Neural progenitor cell (in vitro differentiated cells): Measurements from ENCODE around the gene PDE6A. TPM values are rescaled to one million over a fixed set of nuclear protein-coding genes. Genes with fewer than 3 reads are reported as not detected.

Source experiments
- DNase-seq: peaks from one replicate; pipeline ENCODE4 v3.0.0-alpha.2; 2016; ENCODE audit warnings: low spot score
- H2AFZ ChIP-seq: fragments of 200-600 bp; sonication (generic); replicated peaks from 2 replicates; pipeline ENCODE4 v1.6.1; 2016; ENCODE audit warnings: antibody characterized with exemption
- H3F3A ChIP-seq: fragments of 200-600 bp; sonication (generic); 2 replicates; pipeline ENCODE4 v1.6.1; 2016; ENCODE audit warnings: antibody characterized with exemption, low read depth
- H3K27ac ChIP-seq: fragments of 200-600 bp; sonication (generic); 2 replicates; pipeline ENCODE4 v1.5.1; 2016; ENCODE audit warnings: mild to moderate bottlenecking
- H3K27me3 ChIP-seq: fragments of 200-600 bp; sonication (generic); 2 replicates; pipeline ENCODE4 v1.6.1; 2016; ENCODE audit warnings: mild to moderate bottlenecking, moderate library complexity
- H3K36me3 ChIP-seq: fragments of 200-600 bp; sonication (generic); 2 replicates; pipeline ENCODE4 v1.5.1; 2016
- H3K4me1 ChIP-seq: fragments of 200-600 bp; sonication (generic); 2 replicates; pipeline ENCODE4 v1.6.1; 2016; ENCODE audit warnings: mixed run types
- H3K4me2 ChIP-seq: fragments of 200-600 bp; sonication (generic); 2 replicates; pipeline ENCODE4 v1.6.1; 2016
- H3K4me3 ChIP-seq: fragments of 200-600 bp; sonication (generic); 2 replicates; pipeline ENCODE4 v1.5.1; 2016
- H3K79me2 ChIP-seq: fragments of 200-600 bp; sonication (generic); 2 replicates; pipeline ENCODE4 v1.6.1; 2016; ENCODE audit warnings: low read depth
- H3K9ac ChIP-seq: fragments of 200-600 bp; sonication (generic); 2 replicates; pipeline ENCODE4 v1.6.1; 2016
- H3K9me3 ChIP-seq: fragments of 200-600 bp; sonication (generic); 2 replicates; pipeline ENCODE4 v1.5.1; 2016; ENCODE audit warnings: low read depth
- H4K20me1 ChIP-seq: fragments of 200-600 bp; sonication (generic); 2 replicates; pipeline ENCODE4 v1.6.1; 2016; ENCODE audit warnings: low read depth
- H3K27ac Mint-ChIP-seq: 3 replicates; pipeline ENCODE4 v1.8.0; 2021; ENCODE audit warnings: mixed read lengths
- H3K27me3 Mint-ChIP-seq: 2 replicates; pipeline ENCODE4 v1.8.0; 2022; ENCODE audit warnings: low read depth, mild to moderate bottlenecking, inconsistent platforms, moderate library complexity, mixed read lengths; ENCODE audit not compliant: insufficient read depth
- H3K36me3 Mint-ChIP-seq: 3 replicates; pipeline ENCODE4 v1.8.0; 2021; ENCODE audit warnings: mixed read lengths
- H3K4me1 Mint-ChIP-seq: 3 replicates; pipeline ENCODE4 v1.8.0; 2021; ENCODE audit warnings: mixed read lengths
- H3K4me3 Mint-ChIP-seq: 3 replicates; pipeline ENCODE4 v1.8.0; 2021; ENCODE audit warnings: mild to moderate bottlenecking, moderate library complexity, mixed read lengths
- H3K9me3 Mint-ChIP-seq: 3 replicates; pipeline ENCODE4 v1.8.0; 2020; ENCODE audit warnings: mixed read lengths
- EZH2 ChIP-seq: fragments of 200-600 bp; sonication (generic); IDR thresholded peaks from 2 replicates; pipeline ENCODE4 v1.6.1; 2017; ENCODE audit warnings: antibody characterized with exemption, mild to moderate bottlenecking, moderate library complexity
- EZH2phosphoT487 ChIP-seq: fragments of 200-600 bp; sonication (generic); IDR thresholded peaks from 2 replicates; pipeline ENCODE4 v1.6.1; 2017; ENCODE audit warnings: antibody characterized with exemption
- total RNA-seq: library from RNA; depleted of rRNA; stranded (reverse); fragments of >200 nt; gene quantifications from 2 replicates; pipeline ENCODE4 v1.2.3, GENCODE V29; 2015; ENCODE audit warnings: low replicate concordance
- TF ChIP-seq, protein P1 (sequence below): fragments of 200-600 bp; sonication (generic); IDR thresholded peaks from 2 replicates; pipeline ENCODE4 v1.5.1; 2017; ENCODE audit warnings: antibody characterized with exemption, mild to moderate bottlenecking

The PDE6A gene
- total RNA-seq, 1 donor from 2014 or later: not detected

DNA sequence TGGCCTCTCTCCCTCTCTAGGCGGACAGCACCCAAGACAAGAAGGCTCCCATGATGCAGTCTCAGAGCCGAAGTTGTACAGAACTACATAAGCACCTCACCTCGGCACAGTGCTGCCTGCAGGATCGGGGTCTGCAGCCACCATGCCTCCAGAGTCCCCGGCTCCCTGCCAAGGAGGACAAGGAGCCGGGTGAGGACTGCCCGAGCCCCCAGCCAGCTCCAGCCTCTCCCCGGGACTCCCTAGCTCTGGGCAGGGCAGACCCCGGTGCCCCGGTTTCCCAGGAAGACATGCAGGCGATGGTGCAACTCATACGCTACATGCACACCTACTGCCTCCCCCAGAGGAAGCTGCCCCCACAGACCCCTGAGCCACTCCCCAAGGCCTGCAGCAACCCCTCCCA is 112.0 kb downstream of the PDE6A start:
- H4K20me1 ChIP-seq: no peaks in the 10 kb centered on the region
- H3F3A ChIP-seq: no peaks in the 10 kb centered on the region
- TF ChIP-seq EZH2 (no peak), EZH2phosphoT487 (no peak)
- TF ChIP-seq, protein P1, sequence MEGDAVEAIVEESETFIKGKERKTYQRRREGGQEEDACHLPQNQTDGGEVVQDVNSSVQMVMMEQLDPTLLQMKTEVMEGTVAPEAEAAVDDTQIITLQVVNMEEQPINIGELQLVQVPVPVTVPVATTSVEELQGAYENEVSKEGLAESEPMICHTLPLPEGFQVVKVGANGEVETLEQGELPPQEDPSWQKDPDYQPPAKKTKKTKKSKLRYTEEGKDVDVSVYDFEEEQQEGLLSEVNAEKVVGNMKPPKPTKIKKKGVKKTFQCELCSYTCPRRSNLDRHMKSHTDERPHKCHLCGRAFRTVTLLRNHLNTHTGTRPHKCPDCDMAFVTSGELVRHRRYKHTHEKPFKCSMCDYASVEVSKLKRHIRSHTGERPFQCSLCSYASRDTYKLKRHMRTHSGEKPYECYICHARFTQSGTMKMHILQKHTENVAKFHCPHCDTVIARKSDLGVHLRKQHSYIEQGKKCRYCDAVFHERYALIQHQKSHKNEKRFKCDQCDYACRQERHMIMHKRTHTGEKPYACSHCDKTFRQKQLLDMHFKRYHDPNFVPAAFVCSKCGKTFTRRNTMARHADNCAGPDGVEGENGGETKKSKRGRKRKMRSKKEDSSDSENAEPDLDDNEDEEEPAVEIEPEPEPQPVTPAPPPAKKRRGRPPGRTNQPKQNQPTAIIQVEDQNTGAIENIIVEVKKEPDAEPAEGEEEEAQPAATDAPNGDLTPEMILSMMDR: no peak
- H3K9me3 ChIP-seq: no peaks in the 10 kb centered on the region
- Mint-ChIP-seq H3K27me3 (peaks cover 9% of the 10 kb centered on the region), H3K9me3 (no peaks in the 10 kb centered on the region), H3K4me3 (no peak overlapping the region), H3K4me1 (peaks cover 7% of the 10 kb centered on the region), H3K27ac (no peak overlapping the region), H3K36me3 (no peaks in the 10 kb centered on the region)
- no peaks in the 10 kb centered on the region for H3K36me3 ChIP-seq
- no peak overlapping the region for H3K4me3 ChIP-seq
- H3K4me1 ChIP-seq: no peaks in the 10 kb centered on the region
- H3K27me3 ChIP-seq: no peaks in the 10 kb centered on the region
- H3K27ac ChIP-seq: no peak overlapping the region
- no peak overlapping the region for H2AFZ ChIP-seq
- no peak overlapping the region for H3K4me2 ChIP-seq
- DNase-seq: no peak
- no peaks in the 10 kb centered on the region for H3K79me2 ChIP-seq
- H3K9ac ChIP-seq: no peak overlapping the region

DNA sequence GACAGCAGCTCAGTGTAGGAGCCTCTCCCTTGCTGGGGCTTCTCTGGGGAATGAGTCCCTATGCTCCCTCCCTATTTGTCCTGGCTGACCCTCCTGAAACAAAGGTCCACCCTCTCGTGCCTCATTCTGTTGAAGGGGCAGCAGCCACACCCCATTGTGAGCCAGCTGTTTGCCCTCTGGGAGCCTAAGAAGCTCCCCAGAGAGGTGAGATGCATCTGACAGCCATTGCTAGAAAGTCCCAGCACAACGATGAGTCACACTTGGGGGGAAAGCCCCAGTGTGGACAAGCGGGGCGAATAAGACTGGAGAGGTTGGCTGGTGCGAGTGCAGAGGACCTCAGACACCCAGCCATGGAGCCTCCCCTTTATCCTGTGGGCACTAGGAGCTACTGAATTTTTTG is 113.1 kb downstream of the PDE6A start:
- no peak overlapping the region for H3K4me3 ChIP-seq
- H3K27ac ChIP-seq: no peak overlapping the region
- TF ChIP-seq, protein P1: no peak
- TF ChIP-seq EZH2phosphoT487: no peak
- peaks cover 14% of the 10 kb centered on the region for H3K4me1 Mint-ChIP-seq
- no peaks in the 10 kb centered on the region for H3K36me3 ChIP-seq
- no peaks in the 10 kb centered on the region for H3K9me3 Mint-ChIP-seq
- H3K4me1 ChIP-seq: no peaks in the 10 kb centered on the region
- H3K9me3 ChIP-seq: no peaks in the 10 kb centered on the region
- H2AFZ ChIP-seq: no peak overlapping the region
- no peaks in the 10 kb centered on the region for H3K27me3 ChIP-seq
- no peak overlapping the region for H3K9ac ChIP-seq
- DNase-seq: no peak
- no peaks in the 10 kb centered on the region for H4K20me1 ChIP-seq
- H3K36me3 Mint-ChIP-seq: no peaks in the 10 kb centered on the region
- H3K4me2 ChIP-seq: no peak overlapping the region
- no peak overlapping the region for H3K27ac Mint-ChIP-seq
- no peaks in the 10 kb centered on the region for H3F3A ChIP-seq
- H3K27me3 Mint-ChIP-seq: peaks cover 7% of the 10 kb centered on the region
- no peaks in the 10 kb centered on the region for H3K79me2 ChIP-seq
- H3K4me3 Mint-ChIP-seq: no peak overlapping the region

DNA sequence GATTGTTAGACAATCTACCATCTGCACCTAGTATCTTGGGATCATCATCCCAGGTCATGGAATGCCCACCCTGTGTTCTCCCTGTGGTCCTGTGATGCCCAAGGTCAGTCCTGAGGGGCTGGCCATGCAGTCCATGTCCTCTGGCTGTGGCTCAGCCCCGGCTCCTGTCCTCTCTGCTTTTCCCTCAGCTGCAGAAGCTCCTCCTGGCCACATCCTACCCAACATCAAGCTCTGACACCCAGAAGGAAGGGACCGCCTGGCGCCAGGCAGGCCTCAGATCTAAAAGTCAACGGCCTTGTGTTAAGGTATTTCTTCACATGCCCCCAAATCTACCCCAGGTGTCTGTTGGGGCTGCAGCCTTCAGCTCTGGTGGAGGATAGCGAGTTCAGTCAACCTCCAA is 114.0 kb downstream of the PDE6A start:
- Histone ChIP-seq H3F3A (no peaks in the 10 kb centered on the region), H4K20me1 (no peaks in the 10 kb centered on the region), H3K4me1 (no peaks in the 10 kb centered on the region), H3K4me3 (no peak overlapping the region), H2AFZ (no peak overlapping the region), H3K36me3 (no peaks in the 10 kb centered on the region), H3K9ac (no peak overlapping the region), H3K79me2 (no peaks in the 10 kb centered on the region), H3K9me3 (no peaks in the 10 kb centered on the region), H3K4me2 (no peak overlapping the region), H3K27ac (no peak overlapping the region), H3K27me3 (no peaks in the 10 kb centered on the region)
- peaks cover 2% of the 10 kb centered on the region for H3K27me3 Mint-ChIP-seq
- no peak for DNase-seq
- no peak overlapping the region for H3K4me3 Mint-ChIP-seq
- no peaks in the 10 kb centered on the region for H3K36me3 Mint-ChIP-seq
- no peaks in the 10 kb centered on the region for H3K9me3 Mint-ChIP-seq
- TF ChIP-seq EZH2: no peak
- TF ChIP-seq, protein P1: no peak
- no peak for TF ChIP-seq EZH2phosphoT487
- no peak overlapping the region for H3K27ac Mint-ChIP-seq
- H3K4me1 Mint-ChIP-seq: peaks cover 14% of the 10 kb centered on the region

DNA sequence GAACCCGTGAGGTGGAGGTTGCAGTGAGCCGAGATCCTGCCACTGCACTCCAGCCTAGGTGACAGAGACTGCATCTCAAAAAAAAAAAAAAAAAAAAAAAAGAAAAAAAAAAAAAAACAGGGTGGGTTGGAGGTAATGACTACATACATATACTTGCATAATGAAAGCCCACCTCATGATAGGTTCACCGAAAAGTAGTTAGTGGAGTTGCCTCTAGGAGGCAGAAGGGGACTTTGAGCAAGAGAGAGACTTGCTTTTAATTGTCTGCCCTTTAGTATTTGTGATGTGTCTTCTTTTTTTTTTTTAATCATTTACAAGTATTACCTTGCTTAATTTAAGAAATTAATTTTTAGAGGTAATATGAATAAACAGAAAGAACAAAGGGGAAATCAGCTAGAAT is 114.6 kb downstream of the PDE6A start:
- Mint-ChIP-seq H3K27me3 (peaks cover 2% of the 10 kb centered on the region), H3K27ac (no peak overlapping the region), H3K4me1 (peaks cover 17% of the 10 kb centered on the region), H3K4me3 (no peak overlapping the region), H3K9me3 (no peaks in the 10 kb centered on the region), H3K36me3 (no peaks in the 10 kb centered on the region)
- Histone ChIP-seq H3K27ac (no peak overlapping the region), H3F3A (no peaks in the 10 kb centered on the region), H3K79me2 (no peaks in the 10 kb centered on the region), H2AFZ (no peak overlapping the region), H3K9me3 (no peaks in the 10 kb centered on the region), H3K36me3 (no peaks in the 10 kb centered on the region), H4K20me1 (no peaks in the 10 kb centered on the region), H3K4me1 (no peaks in the 10 kb centered on the region), H3K9ac (no peak overlapping the region), H3K27me3 (no peaks in the 10 kb centered on the region), H3K4me2 (no peak overlapping the region), H3K4me3 (no peak overlapping the region)
- peak; percentile 33 for DNase-seq
- no peak for TF ChIP-seq EZH2
- TF ChIP-seq, protein P1: peak; percentile 44
